ENCODE measurements around the gene TMEM170A. TPM values are rescaled to one million over a fixed set of nuclear protein-coding genes. Genes with fewer than 3 reads are reported as not detected.

The TMEM170A gene
- total RNA-seq, 1 experiment from 2014 or later, result 45.6 TPM

GRCh38 chr16:75432828-75433731 is 31.4 kb downstream of the TMEM170A start, which contains the start of gene CFDP1 (continued):
- TF ChIP-seq USF2 (CRISPR knock-in tag; IDR thresholded peaks at IDR 0.05) (peak; percentile 90), OVOL2 (CRISPR knock-in tag; IDR thresholded peaks at IDR 0.05; ENCODE audit: borderline replicate concordance) (no peak), ZNF138 (CRISPR knock-in tag; conservative IDR thresholded peaks at IDR 0.05) (0 out of 2 replicates have a peak, but pooled peaks have one; percentile 56), PRDM15 (CRISPR knock-in tag; IDR thresholded peaks at IDR 0.05) (peak; percentile 31; the same call in 1 of the 2 replicates)

GRCh38 chr16:75429621-75430403 is 34.7 kb downstream of the TMEM170A start:
- H3K4me1 Mint-ChIP-seq, result peaks cover 30% of the 10 kb centered on the region
- CTCF ChIA-PET, result interaction anchor here (0.7 to 1.1 kb wide), 2 partner anchors 196 to 567 kb away, joined by 3 read pairs; no protein-coding TSS in a partner anchor
- H3K4me3 Mint-ChIP-seq, result no peak overlapping the region; the same call in 1 of the 2 replicates
- peaks cover 7% of the 10 kb centered on the region for H3K36me3 Mint-ChIP-seq
- no peak for DNase-seq (ENCODE audit: low spot score)
- 0 out of 2 replicates have a peak overlapping the region, but pooled peaks have one; percentile 29 for H3K27ac Mint-ChIP-seq
- ATAC-seq, result no peak
- H3K9me3 Mint-ChIP-seq, result no peaks in the 10 kb centered on the region
- 0 out of 2 replicates have a peak, but pooled peaks cover 2% of the 10 kb centered on the region for H3K27me3 Mint-ChIP-seq (ENCODE audit: low read depth)
- POLR2A ChIA-PET, result interaction anchor here (0.6 kb wide), 1 partner anchor 10 kb away, joined by 5 read pairs; no protein-coding TSS in a partner anchor
- TF ChIP-seq ZNF532 (CRISPR knock-in tag; IDR thresholded peaks at IDR 0.05; ENCODE audit: borderline replicate concordance) (no peak), ZNF416 (CRISPR knock-in tag; IDR thresholded peaks at IDR 0.05) (no peak), STAT6 (CRISPR knock-in tag; conservative IDR thresholded peaks at IDR 0.05; ENCODE audit: low read depth) (no peak), MAX (CRISPR knock-in tag; IDR thresholded peaks at IDR 0.05) (no peak), IRF1 (CRISPR knock-in tag; IDR thresholded peaks at IDR 0.05) (no peak), ATF3 (CRISPR knock-in tag; conservative IDR thresholded peaks at IDR 0.05) (no peak), E2F1 (CRISPR knock-in tag; IDR thresholded peaks at IDR 0.05) (no peak), IRF2 (CRISPR knock-in tag; IDR thresholded peaks at IDR 0.05; ENCODE audit: borderline replicate concordance, low read depth) (no peak), GRHL2 (CRISPR knock-in tag; IDR thresholded peaks at IDR 0.05; ENCODE audit: insufficient replicate concordance, severe bottlenecking) (no peak), ZNF263 (CRISPR knock-in tag; IDR thresholded peaks at IDR 0.05; ENCODE audit: low read depth) (no peak), ZMAT4 (CRISPR knock-in tag; IDR thresholded peaks at IDR 0.05) (no peak), ZNF232 (CRISPR knock-in tag; IDR thresholded peaks at IDR 0.05) (no peak)

Measured in WTC11 (cell line).